SK-N-SH treated with all-trans-retinoic acid at 6 μM for 48 hours (cell line): ENCODE results near the gene CDK18.

Experiments
- BACH2 ChIP-seq: fragments of 250-450 bp; sonication (Bioruptor Pico); IDR thresholded peaks from 2 replicates; pipeline ENCODE4 v1.9.0; 2021; ENCODE audit warnings: mild to moderate bottlenecking, borderline replicate concordance
- TOX ChIP-seq: fragments of 250-450 bp; sonication (Bioruptor Pico); IDR thresholded peaks from 2 replicates; pipeline ENCODE4 v1.8.0; 2021; ENCODE audit warnings: mild to moderate bottlenecking, moderate library complexity, borderline replicate concordance

- TF ChIP-seq TOX (CRISPR knock-in tag) (no peak), BACH2 (CRISPR knock-in tag) (no peak)
These were observed 77.6 kb downstream of the CDK18 start for GRCh38 chr1:205582046-205582445.
